ENCODE results near the gene NAA50.

- TF ChIP-seq CTCF (conservative IDR thresholded peaks at IDR 0.05; ENCODE audit: low read depth, low read length) (no peak), EZH2 (IDR thresholded peaks at IDR 0.05; ENCODE audit: borderline replicate concordance, low read depth, low read length, poor library complexity, severe bottlenecking) (no peak)
Observed at GRCh38 chr3:113695786-113696645, 50.0 kb downstream of the NAA50 start, which contains the start of gene USF3.
